Muscle layer of duodenum (tissue), 2 donors: ENCODE measurements around the gene CRYGB.

ENCODE experiments used
- H3K27ac ChIP-seq: one replicate; pipeline ENCODE4 v1.7.0; 2013; ENCODE audit warnings: mild to moderate bottlenecking, low read length
- H3K27me3 ChIP-seq: one replicate; pipeline ENCODE4 v1.7.0; 2013; ENCODE audit warnings: low read depth, mild to moderate bottlenecking, control low read depth, low read length
- H3K36me3 ChIP-seq, 2 donors: one replicate each; pipeline ENCODE4 v1.7.0; 2013; ENCODE audit warnings: low read length in 2 of 2, control low read depth in 1 of 2, mild to moderate bottlenecking in 1 of 2; ENCODE audit not compliant: insufficient read depth in 2 of 2, control insufficient read depth in 1 of 2
- H3K4me1 ChIP-seq, 2 donors: one replicate each; pipeline ENCODE4 v1.7.0; 2013; ENCODE audit warnings: low read length in 2 of 2, mild to moderate bottlenecking in 2 of 2, control low read depth in 1 of 2, moderate library complexity in 1 of 2; ENCODE audit not compliant: insufficient read depth in 2 of 2, control insufficient read depth in 1 of 2
- H3K4me3 ChIP-seq, 2 donors: one replicate each; pipeline ENCODE4 v1.7.0; 2013; ENCODE audit warnings: low read length in 2 of 2, low read depth in 1 of 2, mild to moderate bottlenecking in 1 of 2
- H3K9me3 ChIP-seq, 2 donors: one replicate each; pipeline ENCODE4 v1.7.0; 2013; ENCODE audit warnings: low read length in 2 of 2, control low read depth in 1 of 2, mild to moderate bottlenecking in 1 of 2; ENCODE audit not compliant: control insufficient read depth in 1 of 2
- donor health status: healthy.

The CRYGB gene

GRCh38 chr2:208179028-208179609, 33.2 kb upstream of the CRYGB start:
- no peak overlapping the region for H3K4me3 ChIP-seq
- no peaks in the 10 kb centered on the region for H3K9me3 ChIP-seq
- H3K36me3 ChIP-seq: no peaks in the 10 kb centered on the region
- no peak overlapping the region for H3K27ac ChIP-seq
- peaks cover 0 to 3% of the 10 kb centered on the region in 2 donors for H3K4me1 ChIP-seq
- H3K27me3 ChIP-seq: no peaks in the 10 kb centered on the region

- no peaks in the 10 kb centered on the region for H3K27me3 ChIP-seq
- no peaks in the 10 kb centered on the region for H3K36me3 ChIP-seq
- H3K4me1 ChIP-seq: peaks cover 0 to 3% of the 10 kb centered on the region in 2 donors
- H3K9me3 ChIP-seq: no peaks in the 10 kb centered on the region
- H3K4me3 ChIP-seq: no peak overlapping the region
- H3K27ac ChIP-seq: no peak overlapping the region
Observed at GRCh38 chr2:208175840-208176153, 29.8 kb upstream of the CRYGB start.

GRCh38 chr2:208175069-208175839, 29.3 kb upstream of the CRYGB start:
- no peaks in the 10 kb centered on the region for H3K36me3 ChIP-seq
- no peaks in the 10 kb centered on the region for H3K9me3 ChIP-seq
- no peak overlapping the region for H3K4me3 ChIP-seq
- no peaks in the 10 kb centered on the region for H3K27me3 ChIP-seq
- H3K4me1 ChIP-seq: peaks cover 0 to 3% of the 10 kb centered on the region in 2 donors
- no peak overlapping the region for H3K27ac ChIP-seq

GRCh38 chr2:208174144-208174543, 28.2 kb upstream of the CRYGB start:
- Histone ChIP-seq H3K27ac (no peak overlapping the region), H3K4me3 (no peak overlapping the region), H3K9me3 (no peaks in the 10 kb centered on the region)

GRCh38 chr2:208172125-208172524, 26.2 kb upstream of the CRYGB start:
- Histone ChIP-seq H3K27ac (no peak overlapping the region), H3K4me3 (no peak overlapping the region), H3K36me3 (no peaks in the 10 kb centered on the region), H3K27me3 (no peaks in the 10 kb centered on the region), H3K4me1 (peaks cover 0 to 3% of the 10 kb centered on the region in 2 donors), H3K9me3 (no peaks in the 10 kb centered on the region)

More at GRCh38 chr2:208174144-208174543, 28.2 kb upstream of the CRYGB start:
- Histone ChIP-seq H3K27me3 (no peaks in the 10 kb centered on the region), H3K4me1 (peaks cover 0 to 3% of the 10 kb centered on the region in 2 donors), H3K36me3 (no peaks in the 10 kb centered on the region)

- H3K9me3 ChIP-seq: no peaks in the 10 kb centered on the region
- no peaks in the 10 kb centered on the region for H3K27me3 ChIP-seq
Observed at GRCh38 chr2:208164951-208165755, 19.2 kb upstream of the CRYGB start.

GRCh38 chr2:208163489-208163888, 17.5 kb upstream of the CRYGB start, which contains the start of gene CRYGA:
CRYGA (minus strand) TSS chr2:208163589; CDS start chr2:208163556, 33 bp downstream.
- no peak within 1 kb of the TSS for H3K4me3 ChIP-seq
- H3K4me1 ChIP-seq: no peaks in the 10 kb centered on the region
- no peaks in the 10 kb centered on the region for H3K27me3 ChIP-seq
- no peaks in the 10 kb centered on the region for H3K9me3 ChIP-seq
- H3K36me3 ChIP-seq: no peaks in the 10 kb centered on the region
- no peak within 1 kb of the TSS for H3K27ac ChIP-seq

More at GRCh38 chr2:208164951-208165755, 19.2 kb upstream of the CRYGB start:
- no peaks in the 10 kb centered on the region for H3K36me3 ChIP-seq
- H3K4me3 ChIP-seq: no peak overlapping the region
- H3K27ac ChIP-seq: no peak overlapping the region
- no peaks in the 10 kb centered on the region for H3K4me1 ChIP-seq

GRCh38 chr2:208156439-208156838, 10.5 kb upstream of the CRYGB start:
- peaks cover 0 to 6% of the 10 kb centered on the region in 2 donors for H3K9me3 ChIP-seq

GRCh38 chr2:208153156-208153555, 7.2 kb upstream of the CRYGB start:
- Histone ChIP-seq H3K4me1 (no peaks in the 10 kb centered on the region), H3K9me3 (peaks cover 0 to 6% of the 10 kb centered on the region in 2 donors), H3K27me3 (no peaks in the 10 kb centered on the region), H3K27ac (no peak overlapping the region), H3K36me3 (no peaks in the 10 kb centered on the region), H3K4me3 (no peak overlapping the region)

More at GRCh38 chr2:208156439-208156838, 10.5 kb upstream of the CRYGB start:
- Histone ChIP-seq H3K4me1 (no peaks in the 10 kb centered on the region), H3K27ac (no peak overlapping the region), H3K4me3 (no peak overlapping the region), H3K36me3 (no peaks in the 10 kb centered on the region), H3K27me3 (no peaks in the 10 kb centered on the region)

- no peak overlapping the region for H3K27ac ChIP-seq
- no peaks in the 10 kb centered on the region for H3K27me3 ChIP-seq
- no peak overlapping the region for H3K4me3 ChIP-seq
- peaks cover 0 to 6% of the 10 kb centered on the region in 2 donors for H3K9me3 ChIP-seq
- no peaks in the 10 kb centered on the region for H3K4me1 ChIP-seq
- no peaks in the 10 kb centered on the region for H3K36me3 ChIP-seq
Observed at GRCh38 chr2:208150956-208151355, 5.0 kb upstream of the CRYGB start.

GRCh38 chr2:208150094-208150493, 4.1 kb upstream of the CRYGB start:
- H3K4me1 ChIP-seq: no peaks in the 10 kb centered on the region

More at GRCh38 chr2:208150094-208150493, 4.1 kb upstream of the CRYGB start:
- no peak overlapping the region for H3K27ac ChIP-seq
- H3K36me3 ChIP-seq: no peaks in the 10 kb centered on the region
- H3K9me3 ChIP-seq: peaks cover 0 to 6% of the 10 kb centered on the region in 2 donors
- H3K4me3 ChIP-seq: no peak overlapping the region
- H3K27me3 ChIP-seq: no peaks in the 10 kb centered on the region
